ENCODE measurements around the gene CADPS. TPM values are rescaled to one million over a fixed set of nuclear protein-coding genes. Genes with fewer than 3 reads are reported as not detected.

The CADPS gene
- total RNA-seq, 1 experiment from 2014 or later: 7.0 TPM

GRCh38 chr3:62604751-62605351 lies 270.4 kb downstream of the CADPS start (continued):
- TF ChIP-seq ZNF532 (CRISPR knock-in tag; IDR thresholded peaks at IDR 0.05; ENCODE audit: borderline replicate concordance) (no peak), NR1H2 (CRISPR knock-in tag; IDR thresholded peaks at IDR 0.05) (no peak), NR3C1 (CRISPR knock-in tag; conservative IDR thresholded peaks at IDR 0.05; ENCODE audit: low read depth) (no peak)

- H3K36me3 Mint-ChIP-seq: no peaks in the 10 kb centered on the region
- H3K27ac Mint-ChIP-seq: no peak overlapping the region
- TF ChIP-seq IRF2 (CRISPR knock-in tag; IDR thresholded peaks at IDR 0.05; ENCODE audit: borderline replicate concordance, low read depth) (no peak), ZNF425 (CRISPR knock-in tag; conservative IDR thresholded peaks at IDR 0.05) (no peak), MXD4 (CRISPR knock-in tag; IDR thresholded peaks at IDR 0.05; ENCODE audit: borderline replicate concordance) (no peak), EMX1 (CRISPR knock-in tag; IDR thresholded peaks at IDR 0.05) (no peak), GTF2I (CRISPR knock-in tag; conservative IDR thresholded peaks at IDR 0.05) (no peak), ZNF232 (CRISPR knock-in tag; IDR thresholded peaks at IDR 0.05) (no peak), RORB (CRISPR knock-in tag; IDR thresholded peaks at IDR 0.05) (no peak), FOXP1 (CRISPR knock-in tag; IDR thresholded peaks at IDR 0.05; ENCODE audit: borderline replicate concordance) (no peak), ATF1 (CRISPR knock-in tag; IDR thresholded peaks at IDR 0.05) (no peak), ZNF671 (CRISPR knock-in tag; IDR thresholded peaks at IDR 0.05) (no peak), ETV6 (CRISPR knock-in tag; IDR thresholded peaks at IDR 0.05) (no peak), AFF4 (CRISPR knock-in tag; IDR thresholded peaks at IDR 0.05; ENCODE audit: borderline replicate concordance) (no peak), E2F4 (CRISPR knock-in tag; IDR thresholded peaks at IDR 0.05; ENCODE audit: borderline replicate concordance, low read depth) (no peak), SP1 (CRISPR knock-in tag; conservative IDR thresholded peaks at IDR 0.05) (no peak)
- DNase-seq (ENCODE audit: low spot score): no peak
- POLR2A ChIA-PET: interaction anchor here (0.5 kb wide), 1 partner anchor 1926 kb away, joined by 3 read pairs; no protein-coding TSS in a partner anchor
- H3K4me3 Mint-ChIP-seq: no peak overlapping the region
- no peaks in the 10 kb centered on the region for H3K27me3 Mint-ChIP-seq (ENCODE audit: low read depth)
- no peak for ATAC-seq
- H3K4me1 Mint-ChIP-seq: 0 out of 2 replicates have a peak, but pooled peaks cover 3% of the 10 kb centered on the region
- peaks cover 9% of the 10 kb centered on the region; the same call in 1 of the 2 replicates for H3K9me3 Mint-ChIP-seq
- CTCF ChIA-PET: interaction anchor here (1.1 to 1.4 kb wide), 2 partner anchors 10 to 18 kb away, joined by 3 to 5 read pairs; no protein-coding TSS in a partner anchor
Measured at GRCh38 chr3:62604298-62604697, 270.9 kb downstream of the CADPS start.
